ENCODE measurements around the gene PTPRM.

The PTPRM gene

GRCh38 chr18:8238507-8238906, 671.4 kb downstream of the PTPRM start:
- 96% methylated on average over 2 of the region's 5 CpGs for WGBS
- Histone ChIP-seq H3K18ac (ENCODE audit: low read depth in 1 of 2, low read length in 2 of 2) (no peak overlapping the region), H3K27me3 (ENCODE audit: control insufficient read depth in 1 of 2, insufficient read depth in 1 of 2, low read length in 2 of 2) (no peaks in the 10 kb centered on the region), H2BK120ac (ENCODE audit: low read depth, low read length) (no peak overlapping the region), H3K4me2 (ENCODE audit: low read length, poor library complexity, severe bottlenecking) (no peak overlapping the region), H3K23ac (ENCODE audit: low read length in 2 of 2) (no peak overlapping the region), H3K9me3 (ENCODE audit: control insufficient read depth, low read length) (no peaks in the 10 kb centered on the region), H3K27ac (ENCODE audit: low read length, poor library complexity, severe bottlenecking) (no peak overlapping the region), H3K4ac (ENCODE audit: low read depth in 1 of 2, low read length in 2 of 2) (no peak overlapping the region), H2AFZ (ENCODE audit: low read depth, low read length) (no peak overlapping the region), H3K14ac (ENCODE audit: low read length in 2 of 2) (no peak overlapping the region), H2BK15ac (ENCODE audit: low read depth, poor library complexity, severe bottlenecking) (no peak overlapping the region), H2BK5ac (ENCODE audit: low read depth, low read length, poor library complexity, severe bottlenecking) (no peak overlapping the region), H3K4me1 (ENCODE audit: control insufficient read depth, insufficient read depth, low read depth, low read length) (no peaks in the 10 kb centered on the region), H3K9ac (ENCODE audit: low read length) (no peak overlapping the region), H2BK12ac (ENCODE audit: low read length in 2 of 2) (no peak overlapping the region), H3K79me1 (replicated peaks; ENCODE audit: low read length, poor library complexity, severe bottlenecking) (peaks cover 12% of the 10 kb centered on the region), H4K91ac (ENCODE audit: low read length) (no peak overlapping the region), H4K8ac (ENCODE audit: low read length) (no peak overlapping the region), H2AK5ac (ENCODE audit: low read length, severe bottlenecking) (no peak overlapping the region), H3K4me3 (ENCODE audit: insufficient read depth in 1 of 2, low read depth in 1 of 2, low read length in 2 of 2) (no peak overlapping the region), H3K36me3 (ENCODE audit: control insufficient read depth in 1 of 2, insufficient read depth in 2 of 2, low read depth in 1 of 2, low read length in 2 of 2) (no peaks in the 10 kb centered on the region)
- DNase-seq: no peak

DNA sequence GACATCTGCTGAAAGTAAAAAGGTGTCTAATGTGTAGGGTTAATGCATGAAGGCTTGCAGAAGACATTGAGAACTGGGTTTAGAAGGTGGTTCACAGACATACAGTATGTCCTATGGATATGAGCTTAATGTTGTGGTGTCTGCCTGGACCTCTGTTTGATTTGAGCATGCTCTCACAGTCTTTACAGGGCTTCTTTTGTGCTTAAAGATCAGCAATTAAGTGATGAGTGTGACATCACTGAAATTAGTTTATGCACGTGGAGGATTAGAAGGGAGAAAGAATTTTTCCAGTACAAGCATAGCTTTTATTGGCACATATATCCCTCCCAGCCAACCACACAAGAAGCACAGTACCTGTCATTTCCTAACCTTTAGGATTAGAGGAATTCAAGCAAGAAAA, 674.6 kb downstream of the PTPRM start:
- Histone ChIP-seq H2AFZ (ENCODE audit: low read depth, low read length) (no peak overlapping the region), H2BK15ac (ENCODE audit: low read depth, poor library complexity, severe bottlenecking) (no peak overlapping the region)

DNA sequence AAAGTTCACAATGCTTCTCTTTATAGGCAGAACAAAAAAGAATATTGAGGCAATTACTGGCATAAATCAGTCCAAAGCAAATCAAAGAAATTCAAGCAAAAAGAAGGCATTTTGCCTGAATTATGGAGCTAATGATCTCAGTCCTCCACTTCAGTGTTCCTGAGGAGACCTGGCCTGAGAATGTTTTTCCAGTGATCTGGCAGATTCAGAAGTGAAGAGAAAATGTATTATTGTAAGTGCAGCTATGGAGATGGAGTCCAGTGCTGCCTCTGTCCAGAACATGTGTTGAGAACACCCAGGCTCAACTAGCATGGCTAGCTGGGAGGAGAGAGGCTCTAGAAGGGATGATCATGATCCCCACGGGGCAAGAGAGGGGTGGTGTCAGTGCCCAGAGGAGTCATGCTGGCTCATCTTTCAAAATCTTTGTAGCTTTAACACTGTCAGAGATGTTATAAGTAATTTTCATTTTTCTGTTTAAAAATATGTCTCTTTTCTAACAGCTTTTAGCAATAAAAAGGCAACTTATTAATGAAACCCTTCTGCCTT, 675.1 kb downstream of the PTPRM start:
- Histone ChIP-seq H3K27ac (ENCODE audit: low read length, poor library complexity, severe bottlenecking) (no peak overlapping the region), H3K36me3 (ENCODE audit: control insufficient read depth in 1 of 2, insufficient read depth in 2 of 2, low read depth in 1 of 2, low read length in 2 of 2) (peaks cover 6 to 12% of the 10 kb centered on the region in 2 experiments), H2BK12ac (ENCODE audit: low read length in 2 of 2) (no peak overlapping the region), H3K9ac (ENCODE audit: low read length) (no peak overlapping the region), H3K79me1 (replicated peaks; ENCODE audit: low read length, poor library complexity, severe bottlenecking) (peaks cover 13% of the 10 kb centered on the region), H4K91ac (ENCODE audit: low read length) (no peak overlapping the region), H3K4ac (ENCODE audit: low read depth in 1 of 2, low read length in 2 of 2) (no peak overlapping the region), H3K4me1 (ENCODE audit: control insufficient read depth, insufficient read depth, low read depth, low read length) (no peaks in the 10 kb centered on the region), H2AFZ (ENCODE audit: low read depth, low read length) (no peak overlapping the region), H2AK5ac (ENCODE audit: low read length, severe bottlenecking) (no peak overlapping the region), H2BK120ac (ENCODE audit: low read depth, low read length) (no peak overlapping the region), H2BK5ac (ENCODE audit: low read depth, low read length, poor library complexity, severe bottlenecking) (no peak overlapping the region), H3K9me3 (ENCODE audit: control insufficient read depth, low read length) (no peaks in the 10 kb centered on the region), H2BK15ac (ENCODE audit: low read depth, poor library complexity, severe bottlenecking) (no peak overlapping the region), H3K18ac (ENCODE audit: low read depth in 1 of 2, low read length in 2 of 2) (no peak overlapping the region), H3K14ac (ENCODE audit: low read length in 2 of 2) (no peak overlapping the region), H3K4me2 (ENCODE audit: low read length, poor library complexity, severe bottlenecking) (no peak overlapping the region), H3K23ac (ENCODE audit: low read length in 2 of 2) (no peak overlapping the region), H4K8ac (ENCODE audit: low read length) (no peak overlapping the region), H3K27me3 (ENCODE audit: control insufficient read depth in 1 of 2, insufficient read depth in 1 of 2, low read length in 2 of 2) (no peaks in the 10 kb centered on the region), H3K4me3 (ENCODE audit: insufficient read depth in 1 of 2, low read depth in 1 of 2, low read length in 2 of 2) (no peak overlapping the region)
- 91% methylated on average over 1 of the region's 1 CpG for WGBS
- no peak for DNase-seq

More for the DNA sequence above, 674.6 kb downstream of the PTPRM start:
- Histone ChIP-seq H2BK120ac (ENCODE audit: low read depth, low read length) (no peak overlapping the region), H3K27me3 (ENCODE audit: control insufficient read depth in 1 of 2, insufficient read depth in 1 of 2, low read length in 2 of 2) (no peaks in the 10 kb centered on the region), H3K4ac (ENCODE audit: low read depth in 1 of 2, low read length in 2 of 2) (no peak overlapping the region), H2BK12ac (ENCODE audit: low read length in 2 of 2) (no peak overlapping the region), H3K27ac (ENCODE audit: low read length, poor library complexity, severe bottlenecking) (no peak overlapping the region), H2AK5ac (ENCODE audit: low read length, severe bottlenecking) (no peak overlapping the region), H3K9me3 (ENCODE audit: control insufficient read depth, low read length) (no peaks in the 10 kb centered on the region), H3K9ac (ENCODE audit: low read length) (no peak overlapping the region), H3K14ac (ENCODE audit: low read length in 2 of 2) (no peak overlapping the region), H3K4me1 (ENCODE audit: control insufficient read depth, insufficient read depth, low read depth, low read length) (no peaks in the 10 kb centered on the region), H2BK5ac (ENCODE audit: low read depth, low read length, poor library complexity, severe bottlenecking) (no peak overlapping the region), H3K23ac (ENCODE audit: low read length in 2 of 2) (no peak overlapping the region), H3K18ac (ENCODE audit: low read depth in 1 of 2, low read length in 2 of 2) (no peak overlapping the region), H3K4me2 (ENCODE audit: low read length, poor library complexity, severe bottlenecking) (no peak overlapping the region), H4K91ac (ENCODE audit: low read length) (no peak overlapping the region), H3K36me3 (ENCODE audit: control insufficient read depth in 1 of 2, insufficient read depth in 2 of 2, low read depth in 1 of 2, low read length in 2 of 2) (peaks cover 6 to 12% of the 10 kb centered on the region in 2 experiments), H3K79me1 (replicated peaks; ENCODE audit: low read length, poor library complexity, severe bottlenecking) (peaks cover 13% of the 10 kb centered on the region), H4K8ac (ENCODE audit: low read length) (no peak overlapping the region), H3K4me3 (ENCODE audit: insufficient read depth in 1 of 2, low read depth in 1 of 2, low read length in 2 of 2) (no peak overlapping the region)
- no peak for DNase-seq
- WGBS: no CpG with 5 or more reads among the region's 1 CpG

GRCh38 chr18:8247700-8248099, 680.6 kb downstream of the PTPRM start:
- H3K36me3 ChIP-seq (ENCODE audit: control insufficient read depth in 1 of 2, insufficient read depth in 2 of 2, low read depth in 1 of 2, low read length in 2 of 2): peaks cover 6 to 28% of the 10 kb centered on the region in 2 experiments
- no peaks in the 10 kb centered on the region for H3K9me3 ChIP-seq (ENCODE audit: control insufficient read depth, low read length)
- peaks cover 1% of the 10 kb centered on the region for H3K4me1 ChIP-seq (ENCODE audit: control insufficient read depth, insufficient read depth, low read depth, low read length)
- H2AK5ac ChIP-seq (ENCODE audit: low read length, severe bottlenecking): no peak overlapping the region
- no peak for DNase-seq
- H3K79me1 ChIP-seq (replicated peaks; ENCODE audit: low read length, poor library complexity, severe bottlenecking): peaks cover 8% of the 10 kb centered on the region
- H2BK12ac ChIP-seq (ENCODE audit: low read length in 2 of 2): no peak overlapping the region
- no peak overlapping the region for H4K8ac ChIP-seq (ENCODE audit: low read length)
- H3K23ac ChIP-seq (ENCODE audit: low read length in 2 of 2): no peak overlapping the region
- no peak overlapping the region for H3K27ac ChIP-seq (ENCODE audit: low read length, poor library complexity, severe bottlenecking)
- H2BK120ac ChIP-seq (ENCODE audit: low read depth, low read length): no peak overlapping the region
- H3K14ac ChIP-seq (ENCODE audit: low read length in 2 of 2): no peak overlapping the region
- 92% methylated on average over 4 of the region's 6 CpGs for WGBS
- H3K18ac ChIP-seq (ENCODE audit: low read depth in 1 of 2, low read length in 2 of 2): no peak overlapping the region
- H2BK15ac ChIP-seq (ENCODE audit: low read depth, poor library complexity, severe bottlenecking): no peak overlapping the region
- no peak overlapping the region for H3K4me2 ChIP-seq (ENCODE audit: low read length, poor library complexity, severe bottlenecking)
- no peak overlapping the region for H3K4me3 ChIP-seq (ENCODE audit: insufficient read depth in 1 of 2, low read depth in 1 of 2, low read length in 2 of 2)
- H3K27me3 ChIP-seq (ENCODE audit: control insufficient read depth in 1 of 2, insufficient read depth in 1 of 2, low read length in 2 of 2): no peaks in the 10 kb centered on the region
- H4K91ac ChIP-seq (ENCODE audit: low read length): no peak overlapping the region
- no peak overlapping the region for H2BK5ac ChIP-seq (ENCODE audit: low read depth, low read length, poor library complexity, severe bottlenecking)
- H3K4ac ChIP-seq (ENCODE audit: low read depth in 1 of 2, low read length in 2 of 2): no peak overlapping the region
- no peak overlapping the region for H3K9ac ChIP-seq (ENCODE audit: low read length)
- H2AFZ ChIP-seq (ENCODE audit: low read depth, low read length): no peak overlapping the region

Data from mesenchymal stem cell (in vitro differentiated cells and primary cell).